BJ (cell line): ENCODE measurements around the gene SNRK. TPM values are rescaled to one million over a fixed set of nuclear protein-coding genes. Genes with fewer than 3 reads are reported as not detected.

ENCODE experiments used
- CTCF ChIA-PET: fragments of 350-600 bp; formaldehyde crosslinking; extraction: SDS; loops from one replicate; lab custom pipeline; 2021; ENCODE audit warnings: antibody characterized with exemption, inconsistent platforms; lab: Yijun Ruan, JAX
- POLR2A ChIA-PET: fragments of 300-600 bp; sonication (Branson Sonifier 250); formaldehyde crosslinking; extraction: SDS; loops from one replicate; lab custom pipeline; 2021; ENCODE audit warnings: antibody characterized with exemption; lab: Charles Lee
- DNase-seq: peaks from one replicate; pipeline ENCODE4 v3.0.0-alpha.2; 2011; ENCODE audit warnings: low read depth
- H3K27me3 ChIP-seq: 2 replicates; pipeline ENCODE4 v1.6.0; 2011; ENCODE audit warnings: low read length; ENCODE audit not compliant: control insufficient read depth, insufficient read depth
- H3K36me3 ChIP-seq: 2 replicates; pipeline ENCODE4 v1.5.1; 2011; ENCODE audit warnings: low read length; ENCODE audit not compliant: control insufficient read depth, insufficient read depth
- H3K4me3 ChIP-seq: 2 replicates; pipeline ENCODE4 v1.5.1; 2011; ENCODE audit warnings: low read depth, mild to moderate bottlenecking, control low read depth, low read length
- polyA plus RNA-seq: library from polyadenylated mRNA; depleted of rRNA; stranded (reverse); fragments of >200 nt; gene quantifications from 2 replicates; pipeline ENCODE4 v1.2.3, GENCODE V29; 2011
- TF ChIP-seq, protein P1 (sequence below): IDR thresholded peaks from 2 replicates; pipeline ENCODE4 v1.5.1; 2011; ENCODE audit warnings: low read depth, mild to moderate bottlenecking, control low read depth, inconsistent platforms, low read length, moderate library complexity; ENCODE audit not compliant: insufficient read depth

The SNRK gene
- polyA plus RNA-seq, 1 experiment: 11.5 TPM

DNA sequence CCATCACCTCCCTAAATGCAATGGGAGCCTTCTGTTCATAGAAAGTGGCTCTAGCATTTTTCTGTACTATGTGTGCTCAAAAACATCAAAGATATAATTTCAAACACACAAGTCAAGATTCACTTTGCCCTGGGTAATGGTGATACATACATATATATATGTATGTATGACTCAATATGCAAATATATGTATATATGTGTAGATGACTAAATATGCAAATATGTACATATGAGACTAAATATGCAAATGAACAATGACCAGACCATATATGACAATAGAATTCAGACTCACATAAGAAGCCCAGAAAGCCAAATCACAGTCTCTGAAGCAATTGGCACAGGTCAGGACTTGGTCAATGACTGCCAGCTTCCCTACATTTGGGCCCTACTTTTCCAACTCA, 36.9 kb upstream of the SNRK start:
- no peak for DNase-seq
- Histone ChIP-seq H3K27me3 (peaks cover 9% of the 10 kb centered on the region), H3K36me3 (no peaks in the 10 kb centered on the region), H3K4me3 (no peak overlapping the region)
- ChIA-PET POLR2A (no interaction called here), CTCF (interaction anchor here (0.6 kb wide), 1 partner anchor 17 kb away, joined by 3 read pairs; no protein-coding TSS in a partner anchor)
- TF ChIP-seq, protein P1, sequence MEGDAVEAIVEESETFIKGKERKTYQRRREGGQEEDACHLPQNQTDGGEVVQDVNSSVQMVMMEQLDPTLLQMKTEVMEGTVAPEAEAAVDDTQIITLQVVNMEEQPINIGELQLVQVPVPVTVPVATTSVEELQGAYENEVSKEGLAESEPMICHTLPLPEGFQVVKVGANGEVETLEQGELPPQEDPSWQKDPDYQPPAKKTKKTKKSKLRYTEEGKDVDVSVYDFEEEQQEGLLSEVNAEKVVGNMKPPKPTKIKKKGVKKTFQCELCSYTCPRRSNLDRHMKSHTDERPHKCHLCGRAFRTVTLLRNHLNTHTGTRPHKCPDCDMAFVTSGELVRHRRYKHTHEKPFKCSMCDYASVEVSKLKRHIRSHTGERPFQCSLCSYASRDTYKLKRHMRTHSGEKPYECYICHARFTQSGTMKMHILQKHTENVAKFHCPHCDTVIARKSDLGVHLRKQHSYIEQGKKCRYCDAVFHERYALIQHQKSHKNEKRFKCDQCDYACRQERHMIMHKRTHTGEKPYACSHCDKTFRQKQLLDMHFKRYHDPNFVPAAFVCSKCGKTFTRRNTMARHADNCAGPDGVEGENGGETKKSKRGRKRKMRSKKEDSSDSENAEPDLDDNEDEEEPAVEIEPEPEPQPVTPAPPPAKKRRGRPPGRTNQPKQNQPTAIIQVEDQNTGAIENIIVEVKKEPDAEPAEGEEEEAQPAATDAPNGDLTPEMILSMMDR: no peak

DNA sequence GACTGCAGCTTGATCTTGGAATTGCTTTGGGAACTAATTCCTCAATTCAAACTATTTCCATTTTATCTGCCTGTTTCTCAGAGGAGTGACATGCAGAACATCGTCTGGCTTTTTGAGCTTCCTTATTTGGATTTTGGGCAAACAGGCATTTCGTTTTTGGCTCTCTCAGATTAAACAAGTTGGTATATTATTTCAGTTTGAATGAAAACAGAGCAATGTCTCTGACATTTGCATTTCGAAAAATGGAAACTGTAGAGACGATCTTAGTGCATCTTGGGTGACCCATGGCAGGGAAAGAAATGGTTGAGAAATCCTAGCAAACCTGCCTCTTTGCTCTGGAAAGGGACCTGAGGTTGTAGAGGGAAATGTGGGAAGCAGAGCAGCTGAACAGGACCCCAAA, 33.0 kb upstream of the SNRK start:
- H3K36me3 ChIP-seq: no peaks in the 10 kb centered on the region
- ChIA-PET CTCF (interaction anchor here (1.4 kb wide), 1 partner anchor 250 kb away, joined by 3 read pairs; no protein-coding TSS in a partner anchor), POLR2A (no interaction called here)
- TF ChIP-seq, protein P1: no peak
- no peak overlapping the region for H3K4me3 ChIP-seq
- no peak for DNase-seq
- H3K27me3 ChIP-seq: peaks cover 7% of the 10 kb centered on the region

DNA sequence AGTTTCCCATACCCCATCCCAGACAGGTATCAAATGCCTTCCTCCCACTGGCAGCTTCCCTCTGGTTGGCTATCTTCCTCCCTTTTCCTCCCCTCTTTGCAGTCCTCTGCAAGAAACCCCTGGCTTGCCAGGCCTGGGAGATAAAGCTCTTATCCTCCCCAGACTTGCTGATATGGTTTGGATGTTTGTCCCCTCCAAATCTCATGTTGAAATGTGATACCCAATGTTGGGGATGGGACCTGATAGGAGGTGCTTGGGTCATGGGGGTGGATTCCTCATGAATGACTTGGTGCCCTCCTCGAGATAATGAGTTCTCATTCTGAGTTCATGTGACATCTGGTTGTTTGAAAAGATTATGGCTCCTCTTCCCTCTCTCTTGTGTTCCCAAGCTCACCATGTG, 32.2 kb upstream of the SNRK start:
- CTCF ChIA-PET: interaction anchor here (1.0 to 1.2 kb wide), 2 partner anchors 10 to 15 kb away, joined by 3 read pairs; no protein-coding TSS in a partner anchor
- POLR2A ChIA-PET: no interaction called here

DNA sequence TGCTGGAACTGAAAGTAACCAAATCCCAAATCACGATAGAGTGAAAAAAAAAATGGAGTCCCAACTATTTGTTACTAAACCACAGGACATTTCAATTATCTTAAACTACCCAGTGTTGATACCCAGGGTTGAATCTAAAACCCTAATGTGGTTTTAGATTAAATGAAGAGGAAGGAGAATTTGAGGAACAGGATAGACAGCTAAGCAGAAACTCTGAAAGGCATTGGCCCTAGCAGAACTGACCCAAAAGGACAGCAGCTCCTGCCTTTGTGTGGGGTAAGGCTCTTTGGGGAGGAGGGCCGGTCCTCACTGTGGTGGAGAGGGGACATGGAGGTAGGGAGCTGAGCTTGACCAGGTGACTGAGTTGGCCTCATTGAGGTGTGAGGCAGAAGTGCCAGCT, 30.7 kb upstream of the SNRK start:
- ChIA-PET POLR2A (no interaction called here), CTCF (interaction anchor here (0.7 kb wide), 1 partner anchor 16 kb away, joined by 3 read pairs; no protein-coding TSS in a partner anchor)

More for the DNA sequence above, 32.2 kb upstream of the SNRK start:
- H3K27me3 ChIP-seq: peaks cover 7% of the 10 kb centered on the region
- TF ChIP-seq, protein P1: no peak
- no peaks in the 10 kb centered on the region for H3K36me3 ChIP-seq
- no peak overlapping the region for H3K4me3 ChIP-seq
- DNase-seq: no peak

DNA sequence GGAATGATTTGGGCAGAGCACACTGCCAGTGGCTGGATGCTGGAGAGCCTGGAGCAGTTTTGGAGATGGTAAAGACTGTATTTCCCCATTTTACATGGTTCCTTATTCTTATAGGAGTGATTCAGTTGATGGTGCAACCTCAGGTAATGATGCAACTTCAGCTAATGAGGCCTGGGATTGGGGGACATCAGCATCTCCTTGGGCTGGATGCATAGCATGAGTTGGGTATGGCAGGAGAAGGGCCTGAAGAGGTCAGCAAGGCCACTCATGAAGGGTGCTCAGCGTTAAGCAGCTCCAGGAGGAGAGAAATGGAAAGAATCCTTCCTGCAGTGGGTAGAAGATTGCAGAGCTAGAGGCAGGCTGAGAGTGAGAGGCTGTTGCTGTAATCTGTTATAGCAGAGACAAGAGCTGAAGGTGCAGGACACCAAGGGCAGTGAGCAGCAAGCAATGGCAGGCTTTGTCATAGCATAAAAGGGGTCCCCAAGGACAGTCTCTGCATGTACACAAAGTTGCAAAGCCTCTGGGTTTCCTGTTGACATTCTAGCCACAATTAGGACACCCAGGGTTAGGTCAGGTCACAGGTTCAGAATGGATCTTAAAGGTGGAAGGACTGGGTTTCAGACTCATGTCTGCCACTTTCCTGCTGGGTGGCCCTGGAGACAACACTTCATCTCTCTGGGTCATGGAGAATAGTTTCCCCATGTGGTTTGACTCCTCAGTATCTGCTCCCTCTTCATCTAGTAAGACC, 29.5 kb upstream of the SNRK start:
- no peak for DNase-seq
- ChIA-PET CTCF (interaction anchor here (1.9 kb wide), 1 partner anchor 9 kb away, joined by 7 read pairs; no protein-coding TSS in a partner anchor), POLR2A (interaction anchor here (0.6 kb wide), 1 partner anchor 84 kb away, joined by 4 read pairs; no protein-coding TSS in a partner anchor)
- TF ChIP-seq, protein P1: no peak
- no peak overlapping the region for H3K4me3 ChIP-seq
- peaks cover 5% of the 10 kb centered on the region for H3K27me3 ChIP-seq
- H3K36me3 ChIP-seq: no peaks in the 10 kb centered on the region

More for the DNA sequence above, 30.7 kb upstream of the SNRK start:
- no peak for DNase-seq
- TF ChIP-seq, protein P1: no peak
- Histone ChIP-seq H3K36me3 (no peaks in the 10 kb centered on the region), H3K27me3 (peaks cover 7% of the 10 kb centered on the region), H3K4me3 (no peak overlapping the region)
